Renal cortex interstitium (tissue), 11 donors: ENCODE measurements around the gene LCE5A. TPM values are rescaled to one million over a fixed set of nuclear protein-coding genes. Genes with fewer than 3 reads are reported as not detected.
A peak's percentile ranks its signal among the peaks of the same experiment; 100 is the strongest.
"Not testable (repeated sequence)": the region's sequence is repeated elsewhere in the genome, so short reads cannot be mapped to it uniquely, and the experiment has no call there.

ENCODE experiments used
- DNase-seq, 11 donors: peaks; one replicate each; pipeline ENCODE4 v3.0.0-alpha.2; 2013; ENCODE audit warnings: low read depth in 9 of 11, low spot score in 4 of 11; ENCODE audit errors: extremely low read depth in 1 of 11
- polyA plus RNA-seq, 3 donors: library from polyadenylated mRNA; unstranded; fragments of 120-200 nt; gene quantifications; one replicate each; pipeline ENCODE4 v1.2.1, GENCODE V29; 2013; ENCODE audit not compliant: insufficient read length in 3 of 3

Gene LCE5A
- polyA plus RNA-seq, 3 donors: not detected

- no peak for DNase-seq
These were observed 2.5 kb downstream of the LCE5A start for GRCh38 chr1:152513081-152513480.

GRCh38 chr1:152514715-152515433 lies 4.3 kb downstream of the LCE5A start:
- DNase-seq: peak in 3 of 11 donors; percentile 2 to 8 (median 5)

GRCh38 chr1:152515434-152515783 lies 4.8 kb downstream of the LCE5A start:
- DNase-seq: peak in 8 of 11 donors; percentile 19 to 39 (median 30)

- no peak for DNase-seq
These were observed 5.5 kb downstream of the LCE5A start for GRCh38 chr1:152516082-152516481.

GRCh38 chr1:152517237-152517811 lies 6.7 kb downstream of the LCE5A start:
- DNase-seq: no peak

GRCh38 chr1:152519851-152520250 lies 9.2 kb downstream of the LCE5A start:
- DNase-seq: no peak

GRCh38 chr1:152520561-152521090 lies 10.0 kb downstream of the LCE5A start:
- no peak for DNase-seq

GRCh38 chr1:152525080-152525641 lies 14.6 kb downstream of the LCE5A start:
- no peak for DNase-seq

GRCh38 chr1:152533327-152533938 lies 22.8 kb downstream of the LCE5A start:
- DNase-seq: peak in 6 of 11 donors; percentile 1 to 20 (median 8)

- DNase-seq: no peak
These were observed 25.2 kb downstream of the LCE5A start for GRCh38 chr1:152535774-152536173.

GRCh38 chr1:152537496-152537895 lies 26.9 kb downstream of the LCE5A start:
- no peak for DNase-seq

- DNase-seq: no peak
These were observed 29.3 kb downstream of the LCE5A start for GRCh38 chr1:152539901-152540300.

- DNase-seq: no peak
These were observed 33.2 kb downstream of the LCE5A start for GRCh38 chr1:152543820-152544219.

- no peak for DNase-seq
These were observed 36.1 kb downstream of the LCE5A start for GRCh38 chr1:152546704-152547103.

- DNase-seq: not testable (repeated sequence)
These were observed 37.8 kb downstream of the LCE5A start for GRCh38 chr1:152548358-152548757.

Other genes starting within 250 kb of the LCE5A start
- gene FLG, start 185.6 kb upstream of the LCE5A start, polyA plus RNA-seq: 1 to 10 TPM in 2 of 3 donors, under 1 TPM in 1; 0.81 to 1.9 (median 1.3) TPM
- under 1 TPM; 0.03 to 0.15 (median 0.09) TPM for gene FLG2, start 150.8 kb upstream of the LCE5A start, polyA plus RNA-seq
- gene CRNN, start 96.5 kb upstream of the LCE5A start, polyA plus RNA-seq: not detected
- not detected for gene CRCT1, start 3.7 kb downstream of the LCE5A start, polyA plus RNA-seq
- gene LCE3E, start 56.0 kb downstream of the LCE5A start, polyA plus RNA-seq: not detected
- not detected for gene LCE3D, start 69.7 kb downstream of the LCE5A start, polyA plus RNA-seq
- not detected for gene LCE3C, start 89.4 kb downstream of the LCE5A start, polyA plus RNA-seq
- not detected for gene LCE3B, start 103.0 kb downstream of the LCE5A start, polyA plus RNA-seq
- gene LCE3A, start 112.3 kb downstream of the LCE5A start, polyA plus RNA-seq: not detected
- gene LCE2D, start 152.6 kb downstream of the LCE5A start, polyA plus RNA-seq: not detected
- not detected for gene LCE2C, start 164.5 kb downstream of the LCE5A start, polyA plus RNA-seq
- gene LCE2B, start 175.3 kb downstream of the LCE5A start, polyA plus RNA-seq: not detected
- not detected for gene LCE2A, start 187.5 kb downstream of the LCE5A start, polyA plus RNA-seq
- not detected for gene LCE4A, start 197.4 kb downstream of the LCE5A start, polyA plus RNA-seq
- gene KPRP, start 247.2 kb downstream of the LCE5A start, polyA plus RNA-seq: not detected